Astrocyte (in vitro differentiated cells and primary cell): Measurements from ENCODE around the gene TUBB.
"Not testable (repeated sequence)": the region's sequence is repeated elsewhere in the genome, so short reads cannot be mapped to it uniquely, and the experiment has no call there.

Experiments used
- CTCF ChIP-seq: IDR thresholded peaks from 2 replicates; pipeline ENCODE4 v1.5.1; 2011; ENCODE audit warnings: low read depth, mild to moderate bottlenecking, inconsistent platforms, low read length, moderate library complexity; ENCODE audit not compliant: insufficient read depth
- EZH2 ChIP-seq: IDR thresholded peaks from 2 replicates; pipeline ENCODE4 v1.6.1; 2012; ENCODE audit warnings: mild to moderate bottlenecking, low read length, inconsistent platforms; ENCODE audit not compliant: insufficient read depth

GRCh38 chr6:30722025-30722279 is 1.8 kb downstream of the TUBB start:
- not testable (repeated sequence) for TF ChIP-seq CTCF, EZH2
